OCI-LY7 (cell line): Measurements from ENCODE around the gene PRPF40A.

Source experiments
- CTCF ChIP-seq: fragments of 200-600 bp; sonication (generic); conservative IDR thresholded peaks from 2 replicates; pipeline ENCODE4 v1.5.1; 2014; ENCODE audit warnings: mild to moderate bottlenecking, antibody characterized with exemption, low read length, moderate library complexity, mixed read lengths
- EZH2phosphoT487 ChIP-seq: fragments of 200-600 bp; sonication (generic); IDR thresholded peaks from 2 replicates; pipeline ENCODE4 v1.6.1; 2018; ENCODE audit warnings: low read depth, borderline replicate concordance, mild to moderate bottlenecking, mixed run types, antibody characterized with exemption, low read length, moderate library complexity, mixed read lengths

- TF ChIP-seq CTCF (no peak), EZH2phosphoT487 (no peak)
Measured at GRCh38 chr2:152658221-152658620, 59.0 kb downstream of the PRPF40A start.
